HEK293 (cell line): ENCODE data around the gene HOXA11.

Experiments used
- CTCF ChIA-PET: fragments of 350-600 bp; formaldehyde crosslinking; extraction: SDS; loops from one replicate; lab custom pipeline; 2021; ENCODE audit warnings: antibody characterized with exemption; lab: Yijun Ruan, JAX
- POLR2A ChIA-PET: fragments of 300-600 bp; formaldehyde crosslinking; extraction: SDS; loops from one replicate; lab custom pipeline; 2020; ENCODE audit warnings: antibody characterized with exemption, inconsistent platforms; lab: Yijun Ruan, JAX
- H3K27ac ChIP-seq: fragments of 200-500 bp; sonication (Bioruptor generic); 2 replicates; pipeline ENCODE4 v1.5.1; 2014; ENCODE audit warnings: low read depth, low read length, control low read depth, inconsistent platforms; ENCODE audit errors: extremely low read depth
- H3K36me3 ChIP-seq, 2 experiments: fragments of 200-500 bp in 1 of 2; sonication (Bioruptor generic) in 1 of 2; 1 replicate in 1 of 2; 2 replicates in 1 of 2; pipeline ENCODE4 v1.5.1; 2014 to 2017; ENCODE audit warnings: inconsistent platforms in 2 of 2, low read length in 2 of 2; ENCODE audit not compliant: control insufficient read depth in 2 of 2, insufficient read depth in 1 of 2
- H3K4me1 ChIP-seq: fragments of 200-500 bp; sonication (Bioruptor generic); 2 replicates; pipeline ENCODE4 v1.5.1; 2014; ENCODE audit warnings: mild to moderate bottlenecking, low read length, inconsistent platforms; ENCODE audit not compliant: control insufficient read depth, insufficient read depth
- H3K4me3 ChIP-seq: 2 replicates; pipeline ENCODE4 v1.5.1; 2011; ENCODE audit warnings: low read depth, mild to moderate bottlenecking, control low read depth, low read length, moderate library complexity
- H3K9me3 ChIP-seq: fragments of 200-500 bp; sonication (Bioruptor generic); 2 replicates; pipeline ENCODE4 v1.5.1; 2014; ENCODE audit warnings: low read depth, low read length, inconsistent platforms; ENCODE audit not compliant: control insufficient read depth, insufficient read depth
- BCL11A ChIP-seq: fragments of 450-650 bp; formaldehyde crosslinking; IDR thresholded peaks from 2 replicates; pipeline ENCODE4 v1.5.1; 2016; ENCODE audit warnings: low read depth, missing biosample characterization, missing genetic modification characterization
- BCL11B ChIP-seq: fragments of 450-650 bp; formaldehyde crosslinking; IDR thresholded peaks from 2 replicates; pipeline ENCODE4 v1.5.1; 2016; ENCODE audit warnings: low read depth, missing biosample characterization, missing genetic modification characterization
- FEZF1 ChIP-seq: fragments of 450-650 bp; formaldehyde crosslinking; IDR thresholded peaks from 2 replicates; pipeline ENCODE4 v1.5.1; 2016; ENCODE audit warnings: missing biosample characterization, missing genetic modification characterization
- IKZF3 ChIP-seq: fragments of 450-650 bp; IDR thresholded peaks from 2 replicates; pipeline ENCODE4 v1.5.0; 2018; ENCODE audit warnings: missing biosample characterization, mild to moderate bottlenecking, missing genetic modification characterization, moderate library complexity
- KLF10 ChIP-seq: fragments of 450-650 bp; IDR thresholded peaks from 2 replicates; pipeline ENCODE4 v1.5.1; 2018; ENCODE audit warnings: missing biosample characterization, mild to moderate bottlenecking, missing genetic modification characterization
- KLF8 ChIP-seq: fragments of 450-650 bp; formaldehyde crosslinking; IDR thresholded peaks from 2 replicates; pipeline ENCODE4 v1.5.1; 2016; ENCODE audit warnings: missing biosample characterization, missing genetic modification characterization
- PRDM1 ChIP-seq: fragments of 450-650 bp; formaldehyde crosslinking; IDR thresholded peaks from 2 replicates; pipeline ENCODE4; 2016; ENCODE audit warnings: missing biosample characterization, missing genetic modification characterization
- PRDM6 ChIP-seq: fragments of 450-650 bp; formaldehyde crosslinking; IDR thresholded peaks from 2 replicates; pipeline ENCODE4 v1.5.1; 2017; ENCODE audit warnings: missing biosample characterization, missing genetic modification characterization
- SP2 ChIP-seq: fragments of 450-650 bp; formaldehyde crosslinking; IDR thresholded peaks from 2 replicates; pipeline ENCODE4 v1.5.1; 2016; ENCODE audit warnings: missing biosample characterization, missing genetic modification characterization
- ZBTB17 ChIP-seq: fragments of 450-650 bp; formaldehyde crosslinking; IDR thresholded peaks from 2 replicates; pipeline ENCODE4 v1.5.1; 2016; ENCODE audit warnings: missing biosample characterization, missing genetic modification characterization
- ZEB2 ChIP-seq: fragments of 450-650 bp; formaldehyde crosslinking; IDR thresholded peaks from 2 replicates; pipeline ENCODE4 v1.5.1; 2016; ENCODE audit warnings: missing biosample characterization, missing genetic modification characterization
- ZFP3 ChIP-seq: fragments of 450-650 bp; formaldehyde crosslinking; IDR thresholded peaks from 2 replicates; pipeline ENCODE4 v1.5.1; 2016; ENCODE audit warnings: low read depth, missing biosample characterization, missing genetic modification characterization
- ZIC2 ChIP-seq: fragments of 450-650 bp; formaldehyde crosslinking; IDR thresholded peaks from 2 replicates; pipeline ENCODE4 v1.5.1; 2016; ENCODE audit warnings: missing biosample characterization, missing genetic modification characterization
- ZNF114 ChIP-seq: fragments of 450-650 bp; formaldehyde crosslinking; IDR thresholded peaks from 2 replicates; pipeline ENCODE4 v1.5.0; 2017; ENCODE audit warnings: missing biosample characterization, missing genetic modification characterization
- ZNF175 ChIP-seq: fragments of 450-650 bp; formaldehyde crosslinking; IDR thresholded peaks from 2 replicates; pipeline ENCODE4 v1.5.1; 2016; ENCODE audit warnings: missing biosample characterization, missing genetic modification characterization
- ZNF362 ChIP-seq: fragments of 450-650 bp; formaldehyde crosslinking; IDR thresholded peaks from 2 replicates; pipeline ENCODE4 v1.5.1; 2016; ENCODE audit warnings: missing biosample characterization, missing genetic modification characterization
- ZNF366 ChIP-seq: fragments of 450-650 bp; formaldehyde crosslinking; conservative IDR thresholded peaks from 2 replicates; pipeline ENCODE4 v1.5.1; 2016; ENCODE audit warnings: missing biosample characterization, missing genetic modification characterization
- ZNF654 ChIP-seq: fragments of 450-650 bp; formaldehyde crosslinking; IDR thresholded peaks from 2 replicates; pipeline ENCODE4 v1.5.1; 2016; ENCODE audit warnings: low read depth, missing biosample characterization, missing genetic modification characterization
- ZNF660 ChIP-seq: fragments of 450-650 bp; IDR thresholded peaks from 2 replicates; pipeline ENCODE4 v1.5.1; 2018; ENCODE audit warnings: missing biosample characterization, mild to moderate bottlenecking, missing genetic modification characterization
- ZNF791 ChIP-seq: fragments of 450-650 bp; formaldehyde crosslinking; IDR thresholded peaks from 2 replicates; pipeline ENCODE4 v1.5.1; 2016; ENCODE audit warnings: missing biosample characterization, missing genetic modification characterization
- ZNF843 ChIP-seq: fragments of 450-650 bp; formaldehyde crosslinking; IDR thresholded peaks from 2 replicates; pipeline ENCODE4 v1.5.1; 2016; ENCODE audit warnings: missing biosample characterization, missing genetic modification characterization
- ZXDB ChIP-seq: fragments of 450-650 bp; formaldehyde crosslinking; IDR thresholded peaks from 2 replicates; pipeline ENCODE4 v1.5.1; 2016; ENCODE audit warnings: missing biosample characterization, missing genetic modification characterization
- TF ChIP-seq, protein P1 (sequence below): fragments of 450-650 bp; formaldehyde crosslinking; IDR thresholded peaks from 2 replicates; pipeline ENCODE4 v1.5.1; 2016; ENCODE audit warnings: missing biosample characterization, missing genetic modification characterization
- TF ChIP-seq, protein P2 (sequence below): fragments of 450-650 bp; formaldehyde crosslinking; IDR thresholded peaks from 2 replicates; pipeline ENCODE4 v1.5.1; 2017; ENCODE audit warnings: missing biosample characterization, mild to moderate bottlenecking, missing genetic modification characterization, moderate library complexity

HOXA11 gene

GRCh38 chr7:27197137-27198042 lies 12.4 kb upstream of the HOXA11 start:
- POLR2A ChIA-PET: interaction anchor here (3.7 kb wide), 1 partner anchor 12 kb away, joined by 36 read pairs; the partner anchor contains the start of gene HOXA11
- TF ChIP-seq, protein P1, sequence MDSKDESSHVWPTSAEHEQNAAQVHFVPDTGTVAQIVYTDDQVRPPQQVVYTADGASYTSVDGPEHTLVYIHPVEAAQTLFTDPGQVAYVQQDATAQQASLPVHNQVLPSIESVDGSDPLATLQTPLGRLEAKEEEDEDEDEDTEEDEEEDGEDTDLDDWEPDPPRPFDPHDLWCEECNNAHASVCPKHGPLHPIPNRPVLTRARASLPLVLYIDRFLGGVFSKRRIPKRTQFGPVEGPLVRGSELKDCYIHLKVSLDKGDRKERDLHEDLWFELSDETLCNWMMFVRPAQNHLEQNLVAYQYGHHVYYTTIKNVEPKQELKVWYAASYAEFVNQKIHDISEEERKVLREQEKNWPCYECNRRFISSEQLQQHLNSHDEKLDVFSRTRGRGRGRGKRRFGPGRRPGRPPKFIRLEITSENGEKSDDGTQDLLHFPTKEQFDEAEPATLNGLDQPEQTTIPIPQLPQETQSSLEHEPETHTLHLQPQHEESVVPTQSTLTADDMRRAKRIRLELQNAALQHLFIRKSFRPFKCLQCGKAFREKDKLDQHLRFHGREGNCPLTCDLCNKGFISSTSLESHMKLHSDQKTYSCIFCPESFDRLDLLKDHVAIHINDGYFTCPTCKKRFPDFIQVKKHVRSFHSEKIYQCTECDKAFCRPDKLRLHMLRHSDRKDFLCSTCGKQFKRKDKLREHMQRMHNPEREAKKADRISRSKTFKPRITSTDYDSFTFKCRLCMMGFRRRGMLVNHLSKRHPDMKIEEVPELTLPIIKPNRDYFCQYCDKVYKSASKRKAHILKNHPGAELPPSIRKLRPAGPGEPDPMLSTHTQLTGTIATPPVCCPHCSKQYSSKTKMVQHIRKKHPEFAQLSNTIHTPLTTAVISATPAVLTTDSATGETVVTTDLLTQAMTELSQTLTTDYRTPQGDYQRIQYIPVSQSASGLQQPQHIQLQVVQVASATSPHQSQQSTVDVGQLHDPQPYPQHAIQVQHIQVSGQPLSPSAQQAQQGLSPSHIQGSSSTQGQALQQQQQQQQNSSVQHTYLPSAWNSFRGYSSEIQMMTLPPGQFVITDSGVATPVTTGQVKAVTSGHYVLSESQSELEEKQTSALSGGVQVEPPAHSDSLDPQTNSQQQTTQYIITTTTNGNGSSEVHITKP (tag by site-specific recombination): no peak
- TF ChIP-seq PRDM6 (tag by site-specific recombination) (peak; percentile 51; the same call in 1 of the 2 replicates), ZNF114 (tag by site-specific recombination) (no peak), PRDM1 (tag by site-specific recombination) (peak; percentile 47; the same call in 1 of the 2 replicates), ZFP3 (tag by site-specific recombination) (no peak)
- H3K36me3 ChIP-seq: peaks cover 8 to 14% of the 10 kb centered on the region in 2 experiments; a peak in 2 of 3 replicates
- H3K4me1 ChIP-seq: peaks cover 20% of the 10 kb centered on the region
- H3K9me3 ChIP-seq: no peaks in the 10 kb centered on the region
- CTCF ChIA-PET: interaction anchor here (1.0 to 3.0 kb wide), 2 partner anchors 584 to 823 kb away, joined by 4 to 11 read pairs; no protein-coding TSS in a partner anchor
- peak overlapping the region; percentile 89 for H3K4me3 ChIP-seq
- H3K27ac ChIP-seq: peak overlapping the region; percentile 92

DNA sequence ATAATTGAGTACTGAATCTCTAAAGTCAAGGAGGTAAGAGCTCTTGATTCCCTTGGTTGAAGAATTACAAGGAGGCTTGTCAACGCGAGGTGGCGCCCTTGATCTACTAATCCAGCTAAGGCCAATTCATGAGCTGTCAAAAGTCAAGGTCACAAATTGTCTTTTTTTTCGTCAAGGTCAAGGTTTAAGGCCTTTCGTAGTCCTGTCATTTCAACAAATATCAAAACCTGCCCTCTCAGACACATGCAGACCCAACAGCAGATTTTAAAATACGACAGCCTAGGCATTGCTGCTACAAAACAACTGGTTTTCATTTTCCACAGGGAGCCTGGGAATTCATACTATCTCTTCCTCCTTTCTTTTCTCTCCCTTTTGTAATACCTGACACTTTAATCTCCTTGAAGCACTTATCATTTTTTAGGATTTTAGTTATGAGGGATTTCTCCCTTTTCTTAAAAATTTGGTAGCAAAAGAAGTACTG lies 11.3 kb upstream of the HOXA11 start:
- H3K27ac ChIP-seq: no peak overlapping the region
- POLR2A ChIA-PET: interaction anchor here (0.6 to 2.6 kb wide), 4 partner anchors 10 to 544 kb away, joined by 3 to 25 read pairs (median 4); partner anchors contain the start of gene HOXA11
- peaks cover 17% of the 10 kb centered on the region for H3K4me1 ChIP-seq
- H3K4me3 ChIP-seq: peak overlapping the region; percentile 89
- CTCF ChIA-PET: interaction anchor here (0.5 to 3.1 kb wide), 39 partner anchors 9 to 898 kb away, joined by 3 to 26 read pairs (median 4); partner anchors contain the start of genes HIBADH and HOXA11
- no peaks in the 10 kb centered on the region for H3K9me3 ChIP-seq
- peaks cover 9 to 23% of the 10 kb centered on the region in 2 experiments; a peak in 2 of 3 replicates for H3K36me3 ChIP-seq
- TF ChIP-seq KLF8 (tag by site-specific recombination): 0 out of 2 replicates have a peak, but pooled peaks have one; percentile 30
- 0 out of 2 replicates have a peak, but pooled peaks have one; percentile 15 for TF ChIP-seq ZNF843
- peak; percentile 54; the same call in 1 of the 2 replicates for TF ChIP-seq PRDM1 (tag by site-specific recombination)
- peak; percentile 87 for TF ChIP-seq BCL11A (tag by site-specific recombination)
- peak; percentile 79 for TF ChIP-seq ZNF366
- peak; percentile 87 for TF ChIP-seq ZNF654 (tag by site-specific recombination)
- TF ChIP-seq ZNF791 (tag by site-specific recombination): no peak
- TF ChIP-seq ZBTB17 (tag by site-specific recombination): no peak
- peak; percentile 22; the same call in 1 of the 2 replicates for TF ChIP-seq IKZF3
- TF ChIP-seq ZNF660 (tag by site-specific recombination): peak; percentile 46; the same call in 1 of the 2 replicates
- no peak for TF ChIP-seq ZIC2 (tag by site-specific recombination)
- TF ChIP-seq KLF10 (tag by site-specific recombination): 0 out of 2 replicates have a peak, but pooled peaks have one; percentile 46
- peak; percentile 46; the same call in 1 of the 2 replicates for TF ChIP-seq ZNF362 (tag by site-specific recombination)
- TF ChIP-seq FEZF1 (tag by site-specific recombination): peak; percentile 90
- TF ChIP-seq, protein P2, sequence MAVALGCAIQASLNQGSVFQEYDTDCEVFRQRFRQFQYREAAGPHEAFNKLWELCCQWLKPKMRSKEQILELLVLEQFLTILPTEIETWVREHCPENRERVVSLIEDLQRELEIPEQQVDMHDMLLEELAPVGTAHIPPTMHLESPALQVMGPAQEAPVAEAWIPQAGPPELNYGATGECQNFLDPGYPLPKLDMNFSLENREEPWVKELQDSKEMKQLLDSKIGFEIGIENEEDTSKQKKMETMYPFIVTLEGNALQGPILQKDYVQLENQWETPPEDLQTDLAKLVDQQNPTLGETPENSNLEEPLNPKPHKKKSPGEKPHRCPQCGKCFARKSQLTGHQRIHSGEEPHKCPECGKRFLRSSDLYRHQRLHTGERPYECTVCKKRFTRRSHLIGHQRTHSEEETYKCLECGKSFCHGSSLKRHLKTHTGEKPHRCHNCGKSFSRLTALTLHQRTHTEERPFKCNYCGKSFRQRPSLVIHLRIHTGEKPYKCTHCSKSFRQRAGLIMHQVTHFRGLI (tag by site-specific recombination): 0 out of 2 replicates have a peak, but pooled peaks have one; percentile 16
- 0 out of 2 replicates have a peak, but pooled peaks have one; percentile 23 for TF ChIP-seq ZXDB (tag by site-specific recombination)
- 0 out of 2 replicates have a peak, but pooled peaks have one; percentile 35 for TF ChIP-seq ZEB2 (tag by site-specific recombination)
- TF ChIP-seq BCL11B (tag by site-specific recombination): peak; percentile 80
- no peak for TF ChIP-seq ZNF175
- no peak for TF ChIP-seq SP2 (tag by site-specific recombination)
